ENCODE measurements around the gene SCMH1. TPM values are rescaled to one million over a fixed set of nuclear protein-coding genes. Genes with fewer than 3 reads are reported as not detected.

The SCMH1 gene
- total RNA-seq (10 to 100 TPM; 23.3 to 23.7 TPM), polyA plus RNA-seq (8.4 TPM)

- Histone ChIP-seq H3K36me3 (ENCODE audit: insufficient read depth, low read length) (no peaks in the 10 kb centered on the region), H3K9me3 (ENCODE audit: low read length) (no peaks in the 10 kb centered on the region), H3K27me3 (ENCODE audit: insufficient read depth, low read length, poor library complexity, severe bottlenecking) (no peaks in the 10 kb centered on the region), H3K27ac (ENCODE audit: low read depth, low read length) (peak within 1 kb of the TSS; percentile 60), H3K4me1 (ENCODE audit: insufficient read depth, low read length) (peaks cover 14% of the 10 kb centered on the region), H3K4me3 (ENCODE audit: low read length) (peak within 1 kb of the TSS; percentile 60)
- H3K9me3 Mint-ChIP-seq, result no peaks in the 10 kb centered on the region
- peak; percentile 52 to 69 (median 58) for DNase-seq
- H3K36me3 Mint-ChIP-seq, result peaks cover 0 to 3% (median 3%) of the 10 kb centered on the region in 3 donors
- CTCF ChIA-PET, result no interaction called here
- peaks cover 18 to 26% (median 23%) of the 10 kb centered on the region in 3 donors for H3K4me1 Mint-ChIP-seq
- peak within 1 kb of the TSS; percentile 82 to 93 (median 86) for H3K4me3 Mint-ChIP-seq
- peak within 1 kb of the TSS; percentile 73 to 94 (median 92) for H3K27ac Mint-ChIP-seq
- POLR2A ChIA-PET, result interaction anchor here (0.6 to 1.1 kb wide), 3 partner anchors 151 to 384 kb away, joined by 3 to 6 read pairs (median 4); partner anchors contain the start of gene CITED4
- H3K27me3 Mint-ChIP-seq, result no peaks in the 10 kb centered on the region
These were observed at the start of gene SCMH1 for GRCh38 chr1:41241749-41242341. Gene SCMH1 (minus strand): TSS chr1:41242306. CDS start chr1:41186133, 56,173 bp downstream.

DNA sequence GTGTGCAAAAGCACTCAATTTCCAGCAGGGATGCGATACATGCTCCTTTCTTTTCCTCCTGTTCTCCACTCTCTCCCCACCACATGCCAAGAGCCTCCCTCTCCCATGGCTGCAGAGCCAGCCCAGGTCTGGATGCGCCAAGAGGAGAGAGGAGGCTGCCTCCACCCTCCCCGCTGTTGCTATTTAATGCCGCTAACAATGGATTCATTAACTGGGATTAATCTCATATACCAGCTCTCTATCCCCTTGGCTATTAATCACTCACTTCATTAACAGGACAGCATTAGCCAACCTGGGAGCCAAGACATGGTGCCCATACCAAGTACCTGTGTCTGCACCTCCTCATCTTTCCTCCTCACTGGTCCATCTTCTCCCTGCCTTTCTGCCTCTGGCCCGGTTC, 49.1 kb upstream of the SCMH1 start:
- Mint-ChIP-seq H3K4me3 (no peak overlapping the region), H3K36me3 (peaks cover 0 to 2% (median 0%) of the 10 kb centered on the region in 3 donors), H3K4me1 (no peaks in the 10 kb centered on the region), H3K9me3 (peaks cover 0 to 1% (median 0%) of the 10 kb centered on the region in 5 donors), H3K27me3 (peaks cover 24 to 57% of the 10 kb centered on the region in 2 donors), H3K27ac (no peak overlapping the region)
- no peak overlapping the region for H3K27ac ChIP-seq (ENCODE audit: low read depth, low read length)
- DNase-seq, result no peak
- no peaks in the 10 kb centered on the region for H3K27me3 ChIP-seq (ENCODE audit: insufficient read depth, low read length, poor library complexity, severe bottlenecking)
- no peak overlapping the region for H3K4me3 ChIP-seq (ENCODE audit: low read length)
- CTCF ChIA-PET, result no interaction called here
- no peaks in the 10 kb centered on the region for H3K4me1 ChIP-seq (ENCODE audit: insufficient read depth, low read length)
- POLR2A ChIA-PET, result no interaction called here
- no peaks in the 10 kb centered on the region for H3K9me3 ChIP-seq (ENCODE audit: low read length)
- H3K36me3 ChIP-seq (ENCODE audit: insufficient read depth, low read length), result no peaks in the 10 kb centered on the region

GRCh38 chr1:41289196-41289595, 47.1 kb upstream of the SCMH1 start:
- POLR2A ChIA-PET, result no interaction called here
- DNase-seq, result no peak
- no peaks in the 10 kb centered on the region for H3K27me3 ChIP-seq (ENCODE audit: insufficient read depth, low read length, poor library complexity, severe bottlenecking)
- no peak overlapping the region for H3K4me3 ChIP-seq (ENCODE audit: low read length)
- H3K9me3 ChIP-seq (ENCODE audit: low read length), result no peaks in the 10 kb centered on the region
- H3K36me3 ChIP-seq (ENCODE audit: insufficient read depth, low read length), result no peaks in the 10 kb centered on the region
- Mint-ChIP-seq H3K4me3 (no peak overlapping the region), H3K9me3 (peaks cover 0 to 1% (median 0%) of the 10 kb centered on the region in 5 donors), H3K36me3 (peaks cover 0 to 2% (median 0%) of the 10 kb centered on the region in 3 donors), H3K27me3 (peaks cover 26 to 65% of the 10 kb centered on the region in 2 donors), H3K27ac (no peak overlapping the region), H3K4me1 (no peaks in the 10 kb centered on the region)
- CTCF ChIA-PET, result interaction anchor here (1.6 kb wide), 1 partner anchor 143 kb away, joined by 3 read pairs; no protein-coding TSS in a partner anchor
- H3K4me1 ChIP-seq (ENCODE audit: insufficient read depth, low read length), result no peaks in the 10 kb centered on the region
- H3K27ac ChIP-seq (ENCODE audit: low read depth, low read length), result no peak overlapping the region

DNA sequence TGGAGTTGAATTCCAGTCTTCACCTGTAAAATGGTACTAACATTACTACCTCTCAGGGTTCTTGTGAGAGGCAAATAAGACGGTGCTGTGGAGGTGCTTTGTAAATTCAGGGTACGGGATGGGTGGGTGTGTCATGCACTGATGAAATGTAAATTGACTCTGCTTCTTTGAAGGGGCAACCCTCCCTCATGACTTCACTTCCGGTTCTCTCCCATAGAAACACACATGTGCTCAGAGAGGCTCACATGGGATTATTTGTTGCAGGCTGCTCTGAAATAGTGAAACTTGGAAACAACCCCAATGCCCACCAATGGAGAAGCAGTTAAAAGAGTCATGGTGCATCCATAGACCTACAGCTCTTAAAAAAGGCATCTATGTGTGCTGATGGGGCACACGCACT, 44.9 kb upstream of the SCMH1 start:
- peak overlapping the region in 1 of 8 donors; percentile 68 for H3K27ac Mint-ChIP-seq
- Histone ChIP-seq H3K27ac (ENCODE audit: low read depth, low read length) (no peak overlapping the region), H3K4me1 (ENCODE audit: insufficient read depth, low read length) (no peaks in the 10 kb centered on the region), H3K36me3 (ENCODE audit: insufficient read depth, low read length) (no peaks in the 10 kb centered on the region), H3K27me3 (ENCODE audit: insufficient read depth, low read length, poor library complexity, severe bottlenecking) (peaks cover 5% of the 10 kb centered on the region), H3K4me3 (ENCODE audit: low read length) (no peak overlapping the region), H3K9me3 (ENCODE audit: low read length) (no peaks in the 10 kb centered on the region)
- peaks cover 0 to 1% (median 0%) of the 10 kb centered on the region in 5 donors for H3K9me3 Mint-ChIP-seq
- no peaks in the 10 kb centered on the region for H3K4me1 Mint-ChIP-seq
- ChIA-PET CTCF (no interaction called here), POLR2A (no interaction called here)
- DNase-seq, result no peak
- no peak overlapping the region for H3K4me3 Mint-ChIP-seq
- H3K27me3 Mint-ChIP-seq, result peaks cover 28 to 73% of the 10 kb centered on the region in 2 donors
- H3K36me3 Mint-ChIP-seq, result peaks cover 0 to 2% (median 0%) of the 10 kb centered on the region in 3 donors

GRCh38 chr1:41286486-41286885, 44.4 kb upstream of the SCMH1 start:
- H3K4me3 ChIP-seq (ENCODE audit: low read length), result no peak overlapping the region
- H3K27ac ChIP-seq (ENCODE audit: low read depth, low read length), result no peak overlapping the region
- DNase-seq, result no peak
- Mint-ChIP-seq H3K27me3 (peaks cover 28 to 72% of the 10 kb centered on the region in 2 donors), H3K4me3 (no peak overlapping the region), H3K4me1 (no peaks in the 10 kb centered on the region), H3K36me3 (peaks cover 0 to 1% (median 0%) of the 10 kb centered on the region in 3 donors), H3K9me3 (peaks cover 0 to 1% (median 0%) of the 10 kb centered on the region in 5 donors), H3K27ac (peak overlapping the region in 1 of 8 donors; percentile 68)
- POLR2A ChIA-PET, result no interaction called here
- CTCF ChIA-PET, result no interaction called here
- H3K9me3 ChIP-seq (ENCODE audit: low read length), result no peaks in the 10 kb centered on the region
- H3K36me3 ChIP-seq (ENCODE audit: insufficient read depth, low read length), result no peaks in the 10 kb centered on the region
- H3K27me3 ChIP-seq (ENCODE audit: insufficient read depth, low read length, poor library complexity, severe bottlenecking), result peaks cover 5% of the 10 kb centered on the region
- H3K4me1 ChIP-seq (ENCODE audit: insufficient read depth, low read length), result no peaks in the 10 kb centered on the region

DNA sequence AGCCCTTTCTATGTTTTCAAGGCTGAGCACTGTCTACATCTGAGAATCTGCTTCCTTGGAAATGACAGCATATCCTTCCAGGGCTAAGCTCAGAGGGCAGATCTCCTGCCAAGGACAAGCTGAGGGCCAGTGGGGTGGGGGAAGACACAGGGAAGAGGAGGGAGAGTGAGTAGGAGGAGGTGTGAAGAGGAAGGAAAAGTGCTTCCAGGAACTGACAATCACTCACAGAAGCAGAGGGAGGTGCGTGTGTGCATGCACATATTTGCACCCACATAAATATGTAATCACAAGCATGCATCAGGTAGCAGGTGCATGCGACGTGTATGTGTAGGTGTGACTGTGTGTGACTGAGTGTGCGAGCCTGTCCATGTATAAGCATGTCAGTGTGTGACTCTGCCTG, 43.7 kb upstream of the SCMH1 start:
- no peaks in the 10 kb centered on the region for H3K36me3 ChIP-seq (ENCODE audit: insufficient read depth, low read length)
- H3K4me1 ChIP-seq (ENCODE audit: insufficient read depth, low read length), result no peaks in the 10 kb centered on the region
- ChIA-PET POLR2A (no interaction called here), CTCF (interaction anchor here (1.3 kb wide), 1 partner anchor 9 kb away, joined by 3 read pairs; no protein-coding TSS in a partner anchor)
- no peaks in the 10 kb centered on the region for H3K36me3 Mint-ChIP-seq
- no peaks in the 10 kb centered on the region for H3K4me1 Mint-ChIP-seq
- H3K4me3 ChIP-seq (ENCODE audit: low read length), result no peak overlapping the region
- no peak for DNase-seq
- H3K27ac ChIP-seq (ENCODE audit: low read depth, low read length), result no peak overlapping the region
- H3K9me3 ChIP-seq (ENCODE audit: low read length), result no peaks in the 10 kb centered on the region
- H3K27me3 ChIP-seq (ENCODE audit: insufficient read depth, low read length, poor library complexity, severe bottlenecking), result peaks cover 5% of the 10 kb centered on the region
- peaks cover 0 to 2% (median 0%) of the 10 kb centered on the region in 5 donors for H3K9me3 Mint-ChIP-seq
- H3K27ac Mint-ChIP-seq, result no peak overlapping the region
- no peak overlapping the region for H3K4me3 Mint-ChIP-seq
- peaks cover 28 to 69% of the 10 kb centered on the region in 2 donors for H3K27me3 Mint-ChIP-seq

- H3K9me3 ChIP-seq (ENCODE audit: low read length), result no peaks in the 10 kb centered on the region
- no peak overlapping the region for H3K4me3 ChIP-seq (ENCODE audit: low read length)
- CTCF ChIA-PET, result interaction anchor here (0.9 to 5.3 kb wide), 5 partner anchors 13 to 149 kb away, joined by 3 to 26 read pairs (median 6); no protein-coding TSS in a partner anchor
- peaks cover 19 to 64% of the 10 kb centered on the region in 2 donors for H3K27me3 Mint-ChIP-seq
- peaks cover 5% of the 10 kb centered on the region for H3K27me3 ChIP-seq (ENCODE audit: insufficient read depth, low read length, poor library complexity, severe bottlenecking)
- H3K36me3 Mint-ChIP-seq, result no peaks in the 10 kb centered on the region
- no peak overlapping the region for H3K27ac ChIP-seq (ENCODE audit: low read depth, low read length)
- H3K4me1 ChIP-seq (ENCODE audit: insufficient read depth, low read length), result no peaks in the 10 kb centered on the region
- H3K27ac Mint-ChIP-seq, result no peak overlapping the region
- peaks cover 0 to 2% (median 0%) of the 10 kb centered on the region in 5 donors for H3K9me3 Mint-ChIP-seq
- no peak for DNase-seq
- no peaks in the 10 kb centered on the region for H3K4me1 Mint-ChIP-seq
- POLR2A ChIA-PET, result no interaction called here
- no peaks in the 10 kb centered on the region for H3K36me3 ChIP-seq (ENCODE audit: insufficient read depth, low read length)
- no peak overlapping the region for H3K4me3 Mint-ChIP-seq
These were observed 42.0 kb upstream of the SCMH1 start for GRCh38 chr1:41284121-41284520.

DNA sequence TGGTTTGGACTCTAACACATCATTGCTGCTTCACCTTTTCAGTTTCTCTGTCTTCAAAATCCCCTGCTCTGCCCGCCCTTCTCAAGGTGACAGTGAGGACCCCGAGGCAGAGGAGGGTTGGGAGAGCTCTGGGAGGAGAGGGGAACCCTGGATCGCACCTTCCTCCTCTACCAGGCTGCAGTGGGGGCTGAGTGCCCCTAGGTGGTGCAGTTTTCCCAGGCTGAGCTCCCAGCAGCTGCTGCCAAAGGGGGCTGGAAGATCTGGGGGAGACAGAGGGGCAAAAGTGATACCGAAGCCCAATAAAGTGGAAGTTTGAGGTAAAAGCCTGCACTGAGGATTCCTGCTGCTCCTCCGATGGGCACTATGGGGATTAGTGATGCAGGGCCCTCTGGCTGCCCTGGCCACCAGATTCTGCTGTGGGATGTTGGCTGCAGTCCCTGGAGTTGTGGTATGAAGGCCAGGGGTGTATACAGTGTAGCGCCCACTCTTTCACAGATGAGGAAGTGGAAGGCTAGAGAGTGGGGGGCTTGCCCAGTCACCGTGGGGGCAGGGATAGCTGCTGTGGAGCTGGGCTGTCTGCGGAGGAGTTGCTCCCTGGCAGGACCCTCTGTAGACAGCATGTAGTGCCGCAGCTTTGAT, 40.7 kb upstream of the SCMH1 start:
- Histone ChIP-seq H3K4me3 (ENCODE audit: low read length) (no peak overlapping the region), H3K9me3 (ENCODE audit: low read length) (no peaks in the 10 kb centered on the region), H3K36me3 (ENCODE audit: insufficient read depth, low read length) (no peaks in the 10 kb centered on the region), H3K27me3 (ENCODE audit: insufficient read depth, low read length, poor library complexity, severe bottlenecking) (peaks cover 9% of the 10 kb centered on the region), H3K27ac (ENCODE audit: low read depth, low read length) (no peak overlapping the region), H3K4me1 (ENCODE audit: insufficient read depth, low read length) (no peaks in the 10 kb centered on the region)
- peak in 1 of 5 donors; percentile 6 for DNase-seq
- Mint-ChIP-seq H3K9me3 (peaks cover 0 to 2% (median 0%) of the 10 kb centered on the region in 5 donors), H3K4me1 (no peaks in the 10 kb centered on the region), H3K27me3 (peaks cover 19 to 63% of the 10 kb centered on the region in 2 donors), H3K36me3 (no peaks in the 10 kb centered on the region), H3K27ac (no peak overlapping the region), H3K4me3 (no peak overlapping the region)
- CTCF ChIA-PET, result interaction anchor here (1.0 to 5.3 kb wide), 5 partner anchors 89 to 150 kb away, joined by 3 to 26 read pairs (median 3); no protein-coding TSS in a partner anchor
- POLR2A ChIA-PET, result no interaction called here
